ENCODE measurements around the gene APBB2. TPM values are rescaled to one million over a fixed set of nuclear protein-coding genes. Genes with fewer than 3 reads are reported as not detected.

Gene APBB2
- total RNA-seq, result 1 to 10 TPM; 2.4 to 2.7 TPM

DNA sequence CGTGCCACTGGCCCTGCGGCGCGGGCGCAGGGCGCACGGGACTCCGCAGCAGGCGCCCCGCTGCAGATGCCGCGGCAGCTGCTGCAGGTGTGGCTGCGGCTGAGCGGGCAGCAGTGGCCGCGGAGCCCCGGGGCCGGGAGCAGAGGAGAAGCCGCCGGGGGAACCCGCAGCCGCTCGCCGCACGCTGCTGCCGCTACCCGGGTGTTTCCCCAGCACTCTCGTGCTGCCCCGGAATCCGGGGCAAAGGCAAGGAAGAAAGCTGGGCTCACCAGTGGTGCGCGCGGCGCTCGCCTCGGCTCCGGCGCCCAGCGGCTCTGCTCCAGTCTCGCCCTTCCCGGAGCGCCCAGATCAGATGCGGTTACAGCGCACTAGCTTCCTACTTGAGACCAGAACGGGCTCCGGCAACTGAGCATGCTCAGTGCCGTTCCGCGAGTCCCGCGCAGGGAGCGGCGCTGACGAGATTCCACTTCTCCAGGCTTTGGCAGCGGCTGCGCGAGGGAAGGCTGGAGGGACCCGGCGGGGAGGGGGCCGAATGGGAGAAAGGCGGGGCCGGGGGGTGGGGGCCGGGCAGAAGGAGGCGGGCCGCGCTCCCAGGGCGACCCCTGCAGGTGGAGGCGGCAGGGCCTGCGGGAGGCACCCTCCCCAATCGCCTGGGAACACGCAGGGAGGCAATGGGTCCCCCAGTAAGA lies at the start of gene APBB2:
TSS of gene APBB2 (minus strand) at position 407 of the 689 bp plus-strand sequence. CDS start 181,288 bp downstream, outside the sequence.
- CTCF ChIA-PET, result no interaction called here
- POLR2A ChIA-PET, result no interaction called here

DNA sequence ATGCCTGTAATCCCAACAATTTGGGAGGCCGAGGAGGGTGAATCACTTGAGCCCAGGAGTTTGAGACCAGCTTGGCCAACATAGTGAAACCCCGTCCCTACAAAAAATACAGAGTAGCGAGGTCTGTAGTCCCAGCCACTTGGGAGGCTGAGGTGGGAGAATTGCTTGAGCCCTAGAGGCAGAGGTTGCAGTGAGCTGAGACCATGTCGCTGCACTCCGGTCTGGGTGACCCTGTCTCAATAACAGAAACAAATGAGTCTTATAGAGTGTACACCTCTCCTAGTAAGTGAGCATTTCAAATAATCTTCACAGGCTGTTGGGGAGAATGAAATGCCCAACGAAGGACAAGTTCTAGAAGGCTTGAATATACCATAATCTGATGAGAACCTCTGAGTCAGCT lies 47.9 kb upstream of the APBB2 start:
- ChIA-PET POLR2A (no interaction called here), CTCF (no interaction called here)

DNA sequence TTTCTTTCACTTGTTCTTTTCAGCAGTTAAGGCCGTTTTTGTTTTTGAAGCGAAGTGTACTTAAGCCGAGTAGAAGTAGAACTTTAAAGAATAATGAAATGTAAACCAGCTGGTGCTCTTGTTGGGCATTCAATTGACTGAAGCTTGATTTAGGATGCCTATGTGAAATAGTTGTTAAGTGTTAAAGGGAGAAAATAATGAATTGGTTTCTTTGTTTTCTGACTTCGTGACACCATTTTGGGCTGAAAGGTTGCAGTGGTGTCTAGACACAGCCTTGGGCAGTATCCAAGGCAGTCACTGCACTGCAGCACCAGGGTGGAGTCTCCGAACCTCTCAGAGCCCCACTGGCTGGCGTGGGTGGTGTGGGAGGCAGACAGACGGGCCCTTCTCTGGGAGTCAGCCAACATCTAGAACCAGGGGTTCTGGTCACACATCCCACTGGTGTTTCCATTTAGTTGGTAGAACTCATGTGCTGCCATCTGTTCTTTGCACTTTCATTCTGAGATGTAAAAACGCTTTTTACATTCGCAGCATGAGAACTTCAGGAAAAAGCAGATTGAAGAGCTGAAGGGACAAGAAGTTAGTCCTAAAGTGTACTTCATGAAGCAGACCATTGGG lies 45.9 kb upstream of the APBB2 start:
- ChIA-PET POLR2A (no interaction called here), CTCF (interaction anchor here (1.4 kb wide), 1 partner anchor 12 kb away, joined by 3 read pairs; no protein-coding TSS in a partner anchor)

DNA sequence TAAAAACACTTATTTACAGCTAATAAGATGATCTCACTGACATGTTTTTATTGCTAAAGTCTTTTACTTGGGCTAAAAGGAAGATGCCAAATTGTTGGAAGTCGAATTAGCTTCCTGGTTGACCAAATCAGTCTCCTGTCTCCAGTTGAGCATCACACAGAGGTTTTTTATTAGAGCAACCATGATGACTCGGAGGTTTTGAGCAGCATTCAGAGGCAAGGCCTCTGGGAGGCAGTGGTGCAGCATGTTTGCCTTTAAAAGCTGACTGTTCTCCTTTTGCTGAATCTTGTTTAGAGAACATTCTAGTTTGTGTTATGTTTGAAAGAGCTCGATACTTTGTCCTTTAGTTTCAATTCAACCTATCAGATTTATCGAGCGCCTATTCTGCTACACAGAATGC lies 44.4 kb upstream of the APBB2 start:
- ChIA-PET POLR2A (no interaction called here), CTCF (no interaction called here)

DNA sequence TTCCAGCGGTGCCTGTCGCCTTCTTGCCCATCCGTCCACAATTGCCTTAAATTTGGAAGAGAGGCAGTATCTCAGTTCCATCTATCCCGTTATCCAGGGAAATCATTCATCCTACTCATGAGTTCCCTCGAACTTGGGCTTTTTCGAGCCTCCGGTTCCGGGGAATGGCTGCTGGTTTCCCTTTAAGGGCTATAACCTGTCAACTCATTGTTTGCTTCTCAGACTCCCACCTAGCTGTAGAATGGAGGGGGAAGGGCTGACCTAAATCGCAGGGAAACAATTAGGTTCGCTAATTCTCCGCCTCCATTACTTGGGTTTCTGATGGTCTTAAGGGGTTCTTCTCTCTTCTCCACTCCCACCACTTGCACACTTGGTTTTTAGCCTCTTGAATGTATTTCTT lies 43.6 kb upstream of the APBB2 start:
- POLR2A ChIA-PET, result no interaction called here
- CTCF ChIA-PET, result no interaction called here

DNA sequence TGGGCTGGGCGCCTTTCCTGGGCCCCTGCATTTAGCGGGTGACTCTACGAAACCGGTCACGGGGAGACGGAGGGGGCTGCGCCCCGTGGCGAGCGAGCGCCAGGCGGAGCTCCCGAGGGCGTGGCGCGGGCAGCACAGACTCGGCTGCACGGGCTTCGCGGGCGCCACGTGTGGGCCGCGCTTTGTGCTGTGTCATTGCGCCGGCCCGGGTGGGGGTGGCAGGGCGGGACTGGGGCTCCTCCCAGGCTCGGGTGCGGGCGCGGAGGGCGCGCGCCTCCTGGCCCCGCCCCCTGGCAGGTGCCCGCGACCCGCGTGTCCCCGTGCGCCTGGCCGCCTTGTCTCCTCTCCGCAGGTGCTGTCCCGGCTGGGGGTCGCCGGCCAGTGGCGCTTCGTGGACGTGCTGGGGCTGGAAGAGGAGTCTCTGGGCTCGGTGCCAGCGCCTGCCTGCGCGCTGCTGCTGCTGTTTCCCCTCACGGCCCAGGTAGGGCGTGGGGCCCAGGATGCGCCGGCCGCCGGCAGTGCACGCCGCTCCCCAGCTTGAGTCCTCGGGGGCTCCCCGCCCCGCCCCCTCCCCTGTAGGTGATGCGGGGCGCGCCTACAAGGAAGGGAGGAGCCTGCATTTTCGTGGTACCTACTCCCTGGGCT lies 43.0 kb upstream of the APBB2 start:
- POLR2A ChIA-PET, result no interaction called here
- CTCF ChIA-PET, result no interaction called here

DNA sequence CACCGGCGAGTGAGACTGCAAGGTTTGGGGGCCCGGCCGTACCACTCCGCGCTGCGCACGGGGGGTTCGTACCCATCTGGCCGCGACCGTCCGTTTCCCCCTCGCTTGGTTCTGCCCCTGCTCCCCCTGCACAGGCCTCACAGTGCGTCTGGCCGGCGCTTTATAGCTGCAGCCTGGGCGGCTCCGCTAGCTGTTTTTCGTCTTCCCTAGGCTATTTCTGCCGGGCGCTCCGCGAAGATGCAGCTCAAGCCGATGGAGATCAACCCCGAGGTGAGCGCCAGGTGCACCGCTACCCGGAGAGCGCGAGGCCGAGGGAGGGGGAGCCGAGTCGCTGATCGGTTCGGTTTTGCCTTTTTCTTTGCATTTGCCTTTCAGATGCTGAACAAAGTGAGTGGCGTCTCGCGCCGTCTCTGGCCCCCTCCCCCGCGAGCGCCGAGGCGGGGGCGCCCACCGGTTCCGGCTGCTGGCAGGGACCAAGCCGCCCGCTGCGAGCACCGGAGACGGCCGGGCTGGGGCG lies 42.5 kb upstream of the APBB2 start, which contains the start of gene UCHL1:
TSS of gene UCHL1 (plus strand) at position 189 of the 517 bp plus-strand sequence. CDS start at position 238, 49 bp downstream.
- ChIA-PET CTCF (interaction anchor here (0.5 to 0.6 kb wide), 2 partner anchors 965 to 1845 kb away, joined by 3 to 5 read pairs; no protein-coding TSS in a partner anchor), POLR2A (no interaction called here)

DNA sequence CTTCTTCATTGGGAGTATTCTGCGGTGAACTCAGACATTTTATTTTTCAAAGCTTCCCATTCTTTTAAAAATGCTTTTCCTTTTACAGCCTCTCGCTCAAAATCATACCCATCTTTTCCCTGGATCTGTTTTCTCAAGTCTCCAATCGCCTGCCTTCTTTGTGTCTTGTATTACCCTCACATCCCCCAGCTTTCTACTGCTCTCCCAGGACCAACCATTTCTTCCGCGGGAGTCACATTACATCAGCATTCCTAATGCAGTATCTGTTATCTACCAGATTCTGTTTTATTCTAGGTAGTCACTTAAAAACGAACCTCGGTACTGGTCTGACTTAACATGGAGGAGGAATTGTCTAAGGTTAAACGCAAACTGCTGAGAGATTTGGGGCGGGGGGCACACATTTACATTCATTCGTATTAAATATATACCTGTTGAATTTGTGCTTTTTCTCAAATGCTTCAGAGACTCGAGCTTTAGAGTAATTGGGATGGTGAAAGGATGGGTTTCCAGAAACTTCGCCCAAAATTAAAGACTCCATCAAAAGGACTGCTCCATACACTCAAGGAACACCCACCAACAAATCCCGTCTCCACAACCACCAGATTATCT lies 41.9 kb upstream of the APBB2 start:
- POLR2A ChIA-PET, result no interaction called here
- CTCF ChIA-PET, result interaction anchor here (0.5 to 0.6 kb wide), 2 partner anchors 965 to 1845 kb away, joined by 3 to 5 read pairs; no protein-coding TSS in a partner anchor

DNA sequence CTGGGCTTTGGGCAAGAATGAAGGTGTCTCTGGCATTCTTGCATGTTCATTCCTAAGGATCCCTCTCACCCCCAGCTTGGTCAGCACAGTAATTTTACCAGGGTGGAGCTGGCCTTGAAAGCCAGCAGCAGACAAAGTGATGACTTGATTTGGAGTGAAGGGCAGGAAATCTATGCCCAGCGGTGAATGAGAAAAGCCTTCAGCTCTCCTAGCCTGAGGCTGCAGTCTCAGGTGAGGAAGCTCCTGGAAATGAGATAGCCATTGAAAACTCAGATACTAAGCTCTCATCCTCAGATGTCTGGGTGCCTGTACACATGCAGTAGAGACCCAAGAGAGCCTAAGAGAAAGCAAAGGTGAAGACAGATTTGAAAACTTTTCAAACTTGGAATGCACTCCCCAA lies 31.6 kb upstream of the APBB2 start:
- CTCF ChIA-PET, result no interaction called here
- POLR2A ChIA-PET, result no interaction called here

DNA sequence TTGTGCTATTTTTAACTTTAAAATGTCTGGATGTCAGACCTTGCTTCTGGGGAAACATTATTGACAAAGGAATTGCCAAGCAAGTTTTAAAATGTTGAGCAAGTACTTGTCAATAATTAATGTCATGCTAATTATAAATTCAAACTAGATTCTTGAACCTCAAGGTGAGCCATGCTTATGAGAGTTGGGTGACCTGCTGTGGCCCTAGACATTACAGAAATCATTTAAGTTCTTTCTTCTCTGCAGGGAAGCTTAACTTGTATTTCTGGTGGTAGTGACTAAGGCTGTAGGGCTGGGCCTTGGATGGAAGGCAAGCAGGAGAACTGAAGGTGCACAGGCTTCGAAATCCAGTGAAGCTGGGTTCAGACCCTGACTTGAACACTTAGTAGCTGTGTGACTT lies 27.6 kb upstream of the APBB2 start:
- POLR2A ChIA-PET, result no interaction called here
- CTCF ChIA-PET, result no interaction called here

DNA sequence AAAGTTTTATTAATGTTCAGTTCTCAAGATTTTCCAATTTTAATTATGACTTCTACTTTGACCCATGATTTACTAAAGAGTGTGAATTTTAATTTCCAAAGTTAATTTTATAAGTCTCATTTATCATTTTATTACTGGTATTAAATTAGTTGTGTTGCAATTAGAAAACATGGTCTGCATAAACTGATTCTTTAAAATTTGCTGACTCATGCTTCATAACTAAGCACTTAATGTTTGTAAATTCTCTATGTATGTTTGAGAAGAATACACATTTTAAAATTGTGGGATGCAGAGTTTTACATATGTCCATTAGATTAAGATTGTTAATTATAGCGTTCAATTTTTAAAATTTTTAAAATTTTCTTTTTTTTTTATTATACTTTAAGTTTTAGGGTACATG lies 22.2 kb upstream of the APBB2 start:
- CTCF ChIA-PET, result interaction anchor here (0.5 kb wide), 1 partner anchor 10 kb away, joined by 3 read pairs; no protein-coding TSS in a partner anchor
- POLR2A ChIA-PET, result no interaction called here

DNA sequence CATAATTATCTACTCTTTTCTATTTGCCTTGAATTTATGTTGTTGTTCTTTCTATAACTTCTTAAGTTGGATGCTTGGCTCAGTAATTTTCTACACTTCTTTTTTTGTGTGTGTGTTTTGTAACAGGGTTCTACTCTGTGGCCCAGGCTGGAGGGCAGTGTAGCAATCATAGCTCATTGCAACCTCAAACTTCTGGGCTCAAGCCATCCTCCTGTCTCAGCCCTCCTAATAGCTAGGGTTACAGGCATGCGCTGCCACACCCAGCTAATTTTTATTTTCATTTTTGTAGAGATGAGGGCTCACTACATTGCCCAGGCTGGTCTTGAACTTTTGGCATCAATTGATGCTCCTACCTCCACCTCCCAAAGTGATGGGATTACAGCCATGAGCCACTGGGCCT lies 21.7 kb upstream of the APBB2 start:
- POLR2A ChIA-PET, result no interaction called here
- CTCF ChIA-PET, result interaction anchor here (0.5 kb wide), 1 partner anchor 9 kb away, joined by 3 read pairs; no protein-coding TSS in a partner anchor

DNA sequence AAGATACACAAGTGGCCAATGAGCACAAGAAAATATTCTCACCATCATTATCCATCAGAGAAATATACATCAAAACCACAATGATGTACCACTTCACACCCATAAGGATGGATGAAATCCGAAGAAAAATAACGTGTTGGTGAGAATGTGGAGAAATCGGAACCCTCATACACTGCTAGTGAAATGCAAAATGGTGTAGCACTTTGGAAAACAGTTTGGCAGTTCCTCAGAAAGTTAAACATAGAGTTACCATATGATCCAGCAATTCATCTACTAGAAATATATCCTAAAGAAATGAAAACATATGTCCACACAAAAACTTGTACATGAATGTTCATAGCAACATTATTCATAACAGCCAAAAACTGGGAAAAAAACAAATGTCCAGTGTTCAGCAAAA lies 18.5 kb upstream of the APBB2 start:
- POLR2A ChIA-PET, result no interaction called here

DNA sequence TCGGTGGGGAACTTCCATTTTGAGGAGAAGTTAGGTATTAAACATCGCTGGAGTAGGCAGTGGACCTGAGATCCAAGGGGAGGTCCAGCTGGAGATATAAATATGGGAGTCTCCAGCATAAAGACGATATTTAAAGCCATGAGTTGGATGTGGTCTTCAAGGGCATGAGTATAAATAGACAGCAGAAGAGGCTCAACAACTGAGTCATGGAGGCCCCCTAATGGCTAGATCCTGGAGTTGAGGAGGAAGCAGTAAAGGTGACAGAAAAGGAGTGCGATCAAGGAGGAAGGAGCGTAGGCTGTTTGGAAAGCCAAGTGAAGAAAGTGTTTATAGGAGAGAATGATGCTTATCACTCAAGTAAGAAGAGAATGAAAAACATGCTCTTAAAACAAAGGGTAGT lies 18.1 kb upstream of the APBB2 start:
- CTCF ChIA-PET, result no interaction called here
- POLR2A ChIA-PET, result no interaction called here

More for the DNA sequence above, 18.5 kb upstream of the APBB2 start:
- CTCF ChIA-PET, result no interaction called here

DNA sequence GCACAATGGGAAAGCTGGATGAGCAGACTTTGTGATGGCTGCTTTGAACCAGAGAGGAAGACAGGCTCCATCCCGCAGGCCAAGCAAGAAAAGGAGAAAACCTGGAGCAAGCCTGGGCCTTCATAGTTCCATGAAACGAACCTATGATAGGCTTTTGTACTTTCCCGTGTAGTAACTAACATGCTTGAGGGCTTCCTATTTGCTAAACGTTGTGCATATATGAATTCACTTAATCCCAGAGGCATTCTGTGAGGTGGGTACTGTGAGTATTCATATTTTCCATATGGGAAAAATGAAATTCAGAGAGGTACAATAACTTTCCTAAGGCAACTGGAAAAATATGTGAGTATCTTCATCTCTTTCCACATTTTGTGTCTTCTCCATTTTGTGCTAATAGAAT lies 13.6 kb upstream of the APBB2 start:
- ChIA-PET CTCF (no interaction called here), POLR2A (no interaction called here)

DNA sequence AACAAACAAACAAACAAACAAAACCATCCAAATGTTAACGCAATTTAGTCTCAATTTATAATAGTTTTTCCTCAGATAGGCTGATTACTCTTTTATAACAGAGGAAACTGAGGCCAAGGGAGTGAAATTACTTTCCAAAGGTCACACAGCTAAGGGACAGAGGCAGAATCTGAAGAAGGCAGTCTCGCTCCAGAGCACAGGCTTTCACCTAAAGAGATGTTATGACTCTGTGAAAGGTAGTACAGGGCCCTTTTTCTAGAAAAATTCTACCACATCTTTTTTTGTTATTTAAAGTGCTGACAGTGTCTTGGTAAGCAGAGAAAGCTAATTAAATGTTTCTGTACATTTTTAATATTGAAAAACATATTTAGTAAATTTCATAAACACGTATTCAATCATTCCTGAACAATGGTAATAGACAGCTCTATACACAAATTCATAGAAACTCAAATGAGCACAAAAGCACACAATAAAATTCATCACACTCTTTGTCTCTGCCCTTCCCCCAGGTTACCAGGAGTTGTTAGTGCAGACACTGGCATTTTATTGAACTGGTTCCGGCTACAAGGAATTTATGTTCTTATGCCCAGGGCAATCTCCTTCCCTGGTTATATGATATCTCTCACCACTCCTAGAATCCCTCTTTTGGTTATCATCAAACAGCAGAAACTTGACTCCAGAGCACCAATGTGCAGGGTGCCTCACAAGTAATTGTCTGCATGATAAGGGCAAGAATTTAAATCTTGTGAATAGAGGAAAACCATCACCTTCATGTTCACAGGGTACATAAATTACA lies 7.7 kb upstream of the APBB2 start:
- CTCF ChIA-PET, result interaction anchor here (0.6 kb wide), 1 partner anchor 439 kb away, joined by 3 read pairs; no protein-coding TSS in a partner anchor

DNA sequence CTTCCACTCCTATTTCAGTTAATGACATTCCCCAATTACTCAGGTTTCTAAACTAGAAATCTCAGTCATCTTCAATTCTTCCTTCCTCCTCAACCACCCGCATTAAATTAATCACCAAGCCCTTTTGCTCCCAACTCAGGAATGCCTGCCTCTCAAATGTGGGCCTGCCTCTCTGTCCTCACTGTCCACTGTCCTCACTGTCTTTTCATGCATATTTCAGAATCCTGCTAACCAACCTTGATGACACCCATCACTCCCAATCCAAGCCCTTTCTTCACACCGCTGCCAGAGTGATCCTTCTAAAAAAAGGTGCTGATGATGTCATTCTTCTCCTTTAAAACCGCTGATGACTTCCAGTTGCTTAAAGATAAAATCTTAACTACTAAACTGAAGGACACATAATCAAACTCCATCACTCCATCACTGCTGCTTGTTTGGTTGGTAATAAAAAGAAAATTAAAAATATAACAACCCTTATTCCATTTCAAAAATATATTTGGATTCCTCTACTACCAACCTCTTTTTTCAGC lies 5.1 kb upstream of the APBB2 start:
- POLR2A ChIA-PET, result no interaction called here
- CTCF ChIA-PET, result no interaction called here

More for the DNA sequence above, 7.7 kb upstream of the APBB2 start:
- POLR2A ChIA-PET, result no interaction called here

DNA sequence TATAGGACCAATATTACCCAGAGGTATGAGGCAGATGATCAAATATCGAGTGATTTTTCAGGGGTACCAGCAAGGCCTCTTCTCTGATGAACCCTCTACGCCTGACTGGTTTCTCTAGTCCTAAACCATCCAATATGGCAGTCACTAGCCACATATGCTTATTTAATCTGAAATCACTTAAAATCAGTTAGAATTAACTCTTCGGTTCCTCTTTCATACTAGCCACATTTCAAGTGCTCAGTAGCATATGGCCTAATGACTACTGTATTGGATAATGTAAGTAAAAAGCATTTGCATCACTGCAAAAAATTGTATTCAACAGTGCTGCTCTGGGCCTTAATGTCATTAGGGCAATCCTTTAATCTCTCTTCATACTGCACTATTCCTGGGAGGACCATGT lies 4.4 kb upstream of the APBB2 start:
- POLR2A ChIA-PET, result no interaction called here

DNA sequence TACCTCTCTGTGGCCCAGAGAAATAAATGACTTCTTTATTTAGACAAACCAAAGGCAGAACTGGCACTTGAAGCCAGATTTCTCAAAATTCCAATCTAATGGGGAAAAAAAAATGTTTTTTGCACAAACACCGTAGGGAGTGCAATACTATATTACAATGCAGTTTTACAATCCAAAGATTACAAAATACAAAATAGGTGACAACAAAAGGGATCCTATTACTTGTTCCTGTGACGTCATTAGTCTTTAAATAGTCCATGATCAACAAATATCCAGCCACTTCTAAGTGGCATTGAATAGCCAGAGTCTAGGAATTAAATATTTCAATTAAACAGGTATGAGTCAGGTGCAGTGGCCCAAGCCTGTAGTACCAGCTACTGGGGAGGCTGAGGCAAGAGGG lies 3.0 kb upstream of the APBB2 start:
- ChIA-PET POLR2A (no interaction called here), CTCF (interaction anchor here (0.6 kb wide), 1 partner anchor 241 kb away, joined by 3 read pairs; no protein-coding TSS in a partner anchor)

More for the DNA sequence above, 4.4 kb upstream of the APBB2 start:
- CTCF ChIA-PET, result no interaction called here

Data from activated CD8-positive, alpha-beta memory T cell treated with anti-CD3 and anti-CD28 coated beads for 36 hours (primary cell).